ENCODE results near the gene BBOF1. TPM values are rescaled to one million over a fixed set of nuclear protein-coding genes. Genes with fewer than 3 reads are reported as not detected.

Gene BBOF1
- total and polyA plus RNA-seq, 2 donors (not counting 1 experiment from before 2014, with no cell fraction given), result 0.49 to 2.6 TPM

GRCh38 chr14:74022346-74022745 is 3.2 kb downstream of the BBOF1 start:
- DNase-seq (no peak), ATAC-seq (ENCODE audit: low read depth) (no peak)
- H2AFZ ChIP-seq (ENCODE audit: insufficient read depth, low read depth, low read length, poor library complexity, severe bottlenecking), result no peak overlapping the region
- H3K36me3 ChIP-seq (replicated peaks in 1 of 2; ENCODE audit: control extremely low read depth in 1 of 2, control insufficient read depth in 1 of 2, extremely low read depth in 1 of 2, insufficient read depth in 2 of 2, low read length in 1 of 2), result no peaks in the 10 kb centered on the region
- no peaks in the 10 kb centered on the region for H3K9me3 ChIP-seq (ENCODE audit: control extremely low read depth in 1 of 3, control insufficient read depth in 2 of 3, insufficient read depth in 1 of 3, low read length in 2 of 3)
- no peaks in the 10 kb centered on the region for H3K27me3 Mint-ChIP-seq
- WGBS (ENCODE audit: insufficient coverage), result 92% methylated on average over 3 of the region's 4 CpGs
- ChIA-PET CTCF (no interaction called here), POLR2A (no interaction called here)
- H3K4me3 Mint-ChIP-seq, result no peak overlapping the region
- TF ChIP-seq CTCF (IDR thresholded peaks at IDR 0.05), result no peak
- no peak for TF ChIP-seq EZH2 (IDR thresholded peaks at IDR 0.05; ENCODE audit: borderline replicate concordance, insufficient read depth, low read depth, low read length, poor library complexity, severe bottlenecking)
- no peak overlapping the region for H3K27ac Mint-ChIP-seq
- no peaks in the 10 kb centered on the region for H3K79me2 ChIP-seq (ENCODE audit: control insufficient read depth, insufficient read depth, low read length)
- H3K27me3 ChIP-seq (replicated peaks in 1 of 4; ENCODE audit: control extremely low read depth in 1 of 4, control insufficient read depth in 3 of 4, insufficient read depth in 4 of 4, low read length in 3 of 4), result no peaks in the 10 kb centered on the region
- H3K27ac ChIP-seq (ENCODE audit: low read length in 2 of 2), result no peak overlapping the region
- peaks cover 15% of the 10 kb centered on the region for H3K4me1 Mint-ChIP-seq
- intact Hi-C loops (cut with micrococcal nuclease), result no loop called here
- H3K4me3 ChIP-seq (ENCODE audit: control extremely low read depth in 1 of 5, extremely low read depth in 1 of 5, insufficient read depth in 1 of 5, low read depth in 2 of 5, low read length in 4 of 5), result no peak overlapping the region
- H3K9ac ChIP-seq (ENCODE audit: low read length), result no peak overlapping the region
- H3K9me3 Mint-ChIP-seq (ENCODE audit: insufficient read depth), result no peaks in the 10 kb centered on the region
- H3K4me2 ChIP-seq (replicated peaks; ENCODE audit: low read depth, low read length, poor library complexity, severe bottlenecking), result no peak overlapping the region
- peaks cover 5 to 12% of the 10 kb centered on the region in 2 donors for H3K4me1 ChIP-seq (ENCODE audit: control insufficient read depth in 2 of 2, insufficient read depth in 2 of 2, low read length in 2 of 2)
- H4K20me1 ChIP-seq (ENCODE audit: control insufficient read depth, insufficient read depth, low read length, poor library complexity, severe bottlenecking), result no peaks in the 10 kb centered on the region

- 100% methylated on average over 2 of the region's 3 CpGs for WGBS (ENCODE audit: insufficient coverage)
- ChIA-PET CTCF (interaction anchor here (0.7 kb wide), 1 partner anchor 56 kb away, joined by 4 read pairs; no protein-coding TSS in a partner anchor), POLR2A (no interaction called here)
- H3K27me3 Mint-ChIP-seq, result no peaks in the 10 kb centered on the region
- no peaks in the 10 kb centered on the region for H3K9me3 Mint-ChIP-seq (ENCODE audit: insufficient read depth)
- H3K4me1 ChIP-seq (ENCODE audit: control insufficient read depth in 2 of 2, insufficient read depth in 2 of 2, low read length in 2 of 2), result no peaks in the 10 kb centered on the region
- H3K27ac Mint-ChIP-seq, result no peak overlapping the region
- H3K79me2 ChIP-seq (ENCODE audit: control insufficient read depth, insufficient read depth, low read length), result no peaks in the 10 kb centered on the region
- H2AFZ ChIP-seq (ENCODE audit: insufficient read depth, low read depth, low read length, poor library complexity, severe bottlenecking), result no peak overlapping the region
- H3K4me3 Mint-ChIP-seq, result no peak overlapping the region
- no peak overlapping the region for H3K27ac ChIP-seq (ENCODE audit: low read length in 2 of 2)
- H4K20me1 ChIP-seq (ENCODE audit: control insufficient read depth, insufficient read depth, low read length, poor library complexity, severe bottlenecking), result no peaks in the 10 kb centered on the region
- DNase-seq, result no peak
- no peaks in the 10 kb centered on the region for H3K9me3 ChIP-seq (ENCODE audit: control extremely low read depth in 1 of 3, control insufficient read depth in 2 of 3, insufficient read depth in 1 of 3, low read length in 2 of 3)
- TF ChIP-seq CTCF (IDR thresholded peaks at IDR 0.05), result no peak
- no peak for TF ChIP-seq EZH2 (IDR thresholded peaks at IDR 0.05; ENCODE audit: borderline replicate concordance, insufficient read depth, low read depth, low read length, poor library complexity, severe bottlenecking)
- H3K4me2 ChIP-seq (replicated peaks; ENCODE audit: low read depth, low read length, poor library complexity, severe bottlenecking), result no peak overlapping the region
- intact Hi-C loops (cut with micrococcal nuclease), result no loop called here
- no peak for ATAC-seq (ENCODE audit: low read depth)
- H3K36me3 ChIP-seq (replicated peaks in 1 of 2; ENCODE audit: control extremely low read depth in 1 of 2, control insufficient read depth in 1 of 2, extremely low read depth in 1 of 2, insufficient read depth in 2 of 2, low read length in 1 of 2), result no peaks in the 10 kb centered on the region
- H3K27me3 ChIP-seq (replicated peaks in 1 of 4; ENCODE audit: control extremely low read depth in 1 of 4, control insufficient read depth in 3 of 4, insufficient read depth in 4 of 4, low read length in 3 of 4), result no peaks in the 10 kb centered on the region
- H3K9ac ChIP-seq (ENCODE audit: low read length), result no peak overlapping the region
- no peak overlapping the region for H3K4me3 ChIP-seq (ENCODE audit: control extremely low read depth in 1 of 5, extremely low read depth in 1 of 5, insufficient read depth in 1 of 5, low read depth in 2 of 5, low read length in 4 of 5)
- H3K4me1 Mint-ChIP-seq, result peaks cover 2% of the 10 kb centered on the region
Measured at GRCh38 chr14:74029136-74029535, 10.0 kb downstream of the BBOF1 start.
